GM18519 (cell line): ENCODE measurements around the gene RBM24.

Experiments
- ATAC-seq: cut with Tn5 transposase; IDR thresholded peaks from one replicate; pipeline ENCODE4 v1.9.1; 2021; ENCODE audit warnings: mild to moderate bottlenecking, moderate library complexity; ENCODE audit not compliant: unreplicated experiment, low FRiP score

Gene RBM24

GRCh38 chr6:17281100-17281496, at the start of gene RBM24:
Gene RBM24 (plus strand): TSS chr6:17281361. CDS start chr6:17281582, 221 bp downstream.
- ATAC-seq: no peak

GRCh38 chr6:17233531-17233930, 47.6 kb upstream of the RBM24 start:
- no peak for ATAC-seq

- no peak for ATAC-seq
These were observed 43.9 kb upstream of the RBM24 start for GRCh38 chr6:17237246-17237645.

- no peak for ATAC-seq
These were observed 41.9 kb upstream of the RBM24 start for GRCh38 chr6:17239260-17239659.

DNA sequence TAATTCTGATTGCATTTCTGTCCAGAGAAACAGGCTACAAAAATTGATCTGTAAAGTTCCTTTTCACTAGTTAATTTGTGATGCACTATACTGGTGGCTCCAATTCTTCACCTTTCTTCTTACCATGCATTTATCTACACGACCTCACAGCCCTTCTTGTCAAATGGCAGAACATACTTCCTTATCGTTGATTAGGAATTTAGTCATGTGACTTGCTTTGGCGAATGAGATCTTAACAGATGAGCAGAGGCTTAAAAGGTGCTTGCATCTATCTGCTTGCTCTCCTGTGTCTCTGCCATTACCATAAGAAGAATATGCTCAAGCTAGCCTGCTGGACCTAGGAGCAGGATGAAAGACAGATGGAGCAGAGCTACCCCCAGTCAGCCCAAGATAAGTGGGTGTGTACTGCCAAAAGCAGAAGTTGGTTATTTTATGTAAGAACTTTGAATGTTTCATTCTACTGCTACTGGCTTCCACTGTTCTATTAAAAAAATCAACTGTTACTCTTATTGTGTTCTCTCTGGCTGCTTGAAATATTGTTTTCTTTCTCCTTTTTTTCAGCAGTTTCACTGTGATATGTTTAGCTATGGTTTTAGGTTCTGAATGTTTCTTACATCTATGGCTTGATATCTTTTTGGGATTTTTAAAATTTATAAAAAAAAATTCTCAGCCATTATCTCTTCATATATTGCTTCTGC, 40.2 kb upstream of the RBM24 start:
- ATAC-seq: no peak

DNA sequence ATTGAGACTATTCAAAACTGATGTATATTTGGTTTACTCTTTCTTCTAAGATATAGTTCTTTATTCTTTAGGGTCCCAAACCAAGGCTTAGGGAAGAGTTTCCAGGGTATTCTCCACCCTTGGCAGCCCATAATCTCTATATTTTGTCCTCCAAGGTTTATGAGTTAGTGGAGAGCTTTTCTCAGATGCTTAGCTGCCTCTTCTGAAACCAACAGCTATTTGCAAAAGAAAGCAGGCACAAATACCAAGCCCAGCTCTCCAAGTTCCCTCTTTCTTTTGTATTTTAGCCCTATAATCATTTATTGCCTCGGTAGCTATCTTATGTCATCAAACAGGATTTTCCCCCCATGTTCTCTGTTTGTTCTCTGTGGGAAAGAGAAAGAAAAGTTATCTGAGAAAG, 39.1 kb upstream of the RBM24 start:
- ATAC-seq: no peak

DNA sequence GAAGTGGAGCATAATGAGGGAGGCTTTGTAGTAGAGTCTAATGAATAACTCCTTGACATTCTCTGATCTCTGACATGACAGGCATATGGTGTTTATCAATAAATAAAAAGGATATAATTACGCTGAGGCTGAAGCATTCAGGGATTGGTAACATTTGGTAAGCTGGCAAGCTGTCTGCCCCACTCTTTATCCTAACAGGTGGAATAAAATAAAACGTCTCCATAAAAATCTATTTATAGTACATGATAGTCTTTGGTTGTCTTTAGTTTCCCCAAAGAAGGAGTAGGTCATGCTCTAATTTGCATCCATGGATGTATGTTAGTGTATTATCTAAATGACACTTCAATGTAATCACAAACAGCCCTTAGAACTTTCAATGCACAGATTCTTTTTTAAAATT, 30.9 kb upstream of the RBM24 start:
- no peak for ATAC-seq

- no peak for ATAC-seq
These were observed 29.2 kb upstream of the RBM24 start for GRCh38 chr6:17251953-17252352.

- no peak for ATAC-seq
These were observed 22.4 kb upstream of the RBM24 start for GRCh38 chr6:17258749-17259148.

- ATAC-seq: no peak
These were observed 15.6 kb upstream of the RBM24 start for GRCh38 chr6:17265570-17265969.

DNA sequence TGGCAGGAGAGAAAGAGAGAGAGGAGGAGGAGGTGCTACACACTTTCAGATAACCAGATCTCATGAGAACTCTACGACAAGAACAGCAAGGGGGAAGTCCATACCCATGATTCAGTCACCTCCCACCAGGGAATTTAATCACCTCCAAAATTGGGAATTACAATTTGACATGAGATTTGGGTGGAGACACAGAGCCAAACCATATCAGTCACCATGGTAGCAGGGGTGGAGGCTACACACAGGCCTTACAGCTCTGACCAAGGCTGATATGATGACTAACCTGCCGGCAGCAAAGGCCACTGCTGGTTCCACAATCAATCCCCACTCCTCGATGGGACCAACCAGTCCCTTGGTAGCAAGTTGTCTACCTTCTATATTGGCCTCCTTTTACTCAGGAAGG, 13.6 kb upstream of the RBM24 start:
- ATAC-seq: no peak

DNA sequence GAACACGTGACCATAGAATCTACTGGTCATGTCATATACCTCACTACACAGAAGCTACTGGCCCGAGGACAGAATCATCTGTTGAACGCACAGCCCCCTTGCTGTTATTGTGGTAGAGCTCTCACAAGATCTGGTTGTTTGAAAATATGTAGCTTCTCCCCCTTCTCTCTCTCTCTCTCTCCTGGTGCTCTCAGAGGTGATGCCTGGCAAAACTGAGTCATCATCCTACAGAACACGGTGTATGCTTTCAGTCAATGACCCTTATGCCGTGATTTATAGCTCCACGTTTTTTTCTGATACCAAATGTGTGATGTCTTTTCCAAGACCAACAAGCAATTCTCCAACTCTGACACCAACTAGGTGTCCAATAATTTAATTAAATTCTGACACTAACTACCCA, 13.0 kb upstream of the RBM24 start:
- no peak for ATAC-seq

- ATAC-seq: no peak
These were observed 11.3 kb upstream of the RBM24 start for GRCh38 chr6:17269840-17270239.

- ATAC-seq: no peak
These were observed 9.5 kb upstream of the RBM24 start for GRCh38 chr6:17271628-17272027.

DNA sequence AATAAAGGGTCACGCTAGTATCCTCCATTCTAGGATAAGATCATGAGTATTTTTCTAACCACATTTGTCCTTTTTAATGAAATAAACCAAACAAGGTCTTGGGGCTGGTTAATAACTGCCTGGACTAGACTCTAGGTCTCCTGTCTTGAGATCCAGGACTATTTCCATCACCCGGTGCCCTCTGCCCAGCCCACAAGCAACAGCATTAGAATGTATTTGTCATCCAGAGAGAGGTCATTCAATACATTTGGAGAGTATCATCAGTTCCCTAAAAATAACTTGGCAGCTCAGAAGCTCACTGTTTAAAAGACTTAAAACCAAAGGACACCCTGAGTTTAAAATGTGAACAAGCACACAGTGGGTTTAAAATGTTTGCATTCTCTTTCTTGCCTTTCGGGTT, 4.4 kb upstream of the RBM24 start:
- ATAC-seq: no peak

DNA sequence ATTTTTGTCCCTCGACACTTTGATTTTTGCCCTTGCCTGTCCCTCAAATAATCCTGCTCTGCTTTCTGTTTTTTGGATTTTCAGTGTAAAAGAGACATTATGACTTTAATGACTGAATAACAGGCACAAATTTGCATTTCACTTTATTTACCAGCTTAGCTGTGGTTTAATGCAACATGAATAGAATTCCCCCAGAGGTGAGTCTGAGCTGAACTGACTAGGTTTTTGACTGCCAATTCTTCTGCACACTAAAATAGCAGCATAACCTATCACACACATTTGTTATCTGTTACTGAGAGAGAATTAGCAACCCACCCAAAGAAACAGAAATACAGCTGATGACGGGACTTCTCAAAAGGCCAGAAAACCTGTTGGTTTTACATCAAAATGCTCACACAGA, 3.9 kb upstream of the RBM24 start:
- ATAC-seq: no peak

DNA sequence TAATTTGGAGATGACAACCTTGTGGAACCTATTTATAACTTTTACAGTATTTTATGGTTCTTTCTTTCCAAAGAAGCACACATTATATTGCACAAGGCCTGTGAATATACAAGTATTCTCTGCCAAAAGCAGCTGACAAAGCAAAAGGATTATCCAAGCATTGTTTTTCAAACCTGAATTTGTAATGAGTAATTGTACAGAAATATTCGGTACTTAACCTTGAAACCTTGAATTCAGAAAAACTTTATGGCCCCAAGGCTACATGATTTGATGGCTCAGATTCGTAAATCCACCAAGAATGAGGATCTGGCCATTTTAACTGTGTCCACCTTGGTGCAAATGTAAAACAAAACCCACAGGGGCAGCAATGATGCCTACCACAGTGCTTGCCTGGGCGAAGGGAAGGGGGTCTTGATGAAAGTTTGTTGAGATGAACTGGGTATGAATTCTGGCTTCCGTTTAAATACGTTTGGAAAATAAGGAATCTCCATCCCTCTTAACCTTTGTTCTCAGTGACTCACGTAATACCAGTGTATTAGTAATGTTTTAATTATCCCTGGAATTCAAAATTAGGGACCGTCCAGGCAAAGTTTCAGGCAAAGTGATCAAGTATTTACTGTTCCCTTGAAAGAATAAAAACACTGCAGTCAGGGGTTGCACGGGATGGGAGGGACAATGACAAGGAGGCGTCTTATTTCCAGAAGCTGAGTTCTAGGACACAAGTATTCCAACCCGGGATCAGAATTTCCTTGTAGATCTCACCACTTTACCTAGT, 2.7 kb upstream of the RBM24 start:
- no peak for ATAC-seq

- ATAC-seq: no peak
These were observed 1.0 kb upstream of the RBM24 start for GRCh38 chr6:17280138-17280537.

- ATAC-seq: no peak
These were observed 540 bp upstream of the RBM24 start for GRCh38 chr6:17280552-17281090.

DNA sequence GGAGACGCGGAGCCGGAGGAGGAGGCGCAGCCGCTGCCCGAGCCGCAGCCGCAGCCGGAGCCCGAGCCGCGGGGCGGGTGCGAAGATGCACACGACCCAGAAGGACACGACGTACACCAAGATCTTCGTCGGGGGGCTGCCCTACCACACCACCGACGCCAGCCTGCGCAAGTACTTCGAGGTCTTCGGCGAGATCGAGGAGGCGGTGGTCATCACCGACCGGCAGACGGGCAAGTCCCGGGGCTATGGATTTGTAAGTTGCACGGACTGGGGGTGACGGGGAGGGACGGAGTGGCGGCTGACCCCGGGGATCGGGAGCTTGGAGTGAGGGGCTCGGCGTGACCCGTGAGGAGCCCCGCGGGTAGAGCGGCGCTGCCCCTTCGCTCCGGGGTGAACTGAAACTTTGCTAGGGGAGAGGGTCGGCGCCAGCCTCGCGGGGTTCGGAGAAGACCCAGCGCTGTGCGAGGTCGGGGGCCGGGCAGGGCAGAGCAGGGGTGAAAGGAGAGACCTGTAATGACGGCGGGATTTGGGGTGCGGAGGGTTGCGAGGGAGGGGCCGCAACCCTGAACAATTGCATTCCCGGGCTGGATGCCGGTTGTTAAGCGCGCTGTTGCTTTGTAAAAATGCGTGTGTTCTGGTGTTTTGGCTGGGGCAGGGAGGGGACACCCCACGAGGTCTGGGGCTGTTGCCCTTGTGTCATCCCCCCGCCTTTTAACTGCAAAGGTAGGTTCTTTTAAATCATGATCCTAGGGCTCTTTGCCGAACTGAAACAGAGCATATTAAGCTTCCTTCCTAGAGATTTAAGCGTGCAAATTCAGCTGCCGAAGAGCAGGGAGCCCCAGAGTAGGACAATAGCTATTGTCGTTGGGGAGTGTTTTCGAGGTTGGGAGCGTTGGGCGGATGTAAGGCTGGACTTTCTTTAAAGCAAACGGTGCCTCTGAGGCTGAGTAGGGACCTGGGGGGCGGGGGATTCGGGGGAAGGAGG, 628 bp downstream of the RBM24 start:
- no peak for ATAC-seq

DNA sequence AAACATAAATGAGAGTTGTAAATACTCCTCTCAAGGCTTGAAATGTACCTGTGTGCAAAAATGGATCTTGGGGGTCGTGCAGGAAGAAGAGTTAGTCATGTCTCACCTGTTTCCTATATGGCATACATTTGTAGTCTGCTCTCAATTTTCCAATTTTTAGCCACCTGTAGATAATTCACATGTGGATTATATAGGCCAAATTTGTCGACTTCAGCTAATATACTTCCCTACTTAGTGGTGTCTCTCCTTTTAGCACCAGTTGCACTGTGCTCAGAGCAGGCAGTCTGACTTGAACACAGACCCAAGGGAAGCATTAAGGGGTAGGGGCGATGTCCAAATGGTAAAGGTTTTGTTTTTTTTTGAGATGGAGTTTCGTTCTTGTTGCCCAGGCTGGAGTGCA, 1.9 kb downstream of the RBM24 start:
- ATAC-seq: no peak
